Loucy (cell line): ENCODE results near the gene GFM1.

ENCODE experiments used
- EZH2phosphoT487 ChIP-seq: fragments of 200-600 bp; IDR thresholded peaks from 2 replicates; pipeline ENCODE4 v1.6.1; 2018; ENCODE audit warnings: antibody characterized with exemption, mild to moderate bottlenecking, moderate library complexity, borderline replicate concordance
- TF ChIP-seq, protein P1 (sequence below): fragments of 200-600 bp; sonication (generic); conservative IDR thresholded peaks from 2 replicates; pipeline ENCODE4 v1.5.1; 2014; ENCODE audit warnings: mild to moderate bottlenecking, antibody characterized with exemption, low read length

DNA sequence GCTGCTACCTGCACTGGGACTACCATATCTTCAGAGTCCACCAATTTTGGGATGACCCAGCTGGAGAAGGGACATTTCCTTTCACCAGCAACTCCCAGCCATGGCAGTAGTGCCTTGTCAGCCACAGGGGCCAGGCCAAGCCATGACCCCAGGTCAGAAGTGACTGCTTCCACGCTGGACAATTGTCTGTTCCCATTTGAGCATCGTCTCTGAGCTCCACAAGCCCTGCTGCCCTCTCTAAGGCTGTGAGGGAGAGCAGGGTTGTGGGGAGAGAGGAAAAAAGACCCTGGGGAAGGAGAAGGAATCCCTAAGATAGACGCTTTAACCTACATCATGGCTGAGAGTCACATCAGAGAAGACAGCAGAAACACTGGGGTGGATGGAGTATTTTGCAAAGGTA is 95.3 kb downstream of the GFM1 start:
- TF ChIP-seq, protein P1, sequence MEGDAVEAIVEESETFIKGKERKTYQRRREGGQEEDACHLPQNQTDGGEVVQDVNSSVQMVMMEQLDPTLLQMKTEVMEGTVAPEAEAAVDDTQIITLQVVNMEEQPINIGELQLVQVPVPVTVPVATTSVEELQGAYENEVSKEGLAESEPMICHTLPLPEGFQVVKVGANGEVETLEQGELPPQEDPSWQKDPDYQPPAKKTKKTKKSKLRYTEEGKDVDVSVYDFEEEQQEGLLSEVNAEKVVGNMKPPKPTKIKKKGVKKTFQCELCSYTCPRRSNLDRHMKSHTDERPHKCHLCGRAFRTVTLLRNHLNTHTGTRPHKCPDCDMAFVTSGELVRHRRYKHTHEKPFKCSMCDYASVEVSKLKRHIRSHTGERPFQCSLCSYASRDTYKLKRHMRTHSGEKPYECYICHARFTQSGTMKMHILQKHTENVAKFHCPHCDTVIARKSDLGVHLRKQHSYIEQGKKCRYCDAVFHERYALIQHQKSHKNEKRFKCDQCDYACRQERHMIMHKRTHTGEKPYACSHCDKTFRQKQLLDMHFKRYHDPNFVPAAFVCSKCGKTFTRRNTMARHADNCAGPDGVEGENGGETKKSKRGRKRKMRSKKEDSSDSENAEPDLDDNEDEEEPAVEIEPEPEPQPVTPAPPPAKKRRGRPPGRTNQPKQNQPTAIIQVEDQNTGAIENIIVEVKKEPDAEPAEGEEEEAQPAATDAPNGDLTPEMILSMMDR = no peak
- no peak for TF ChIP-seq EZH2phosphoT487
